ENCODE data around the gene RAB24.

RAB24 gene

GRCh38 chr5:177314376-177315342 is 11.1 kb upstream of the RAB24 start:
- Histone ChIP-seq H3K27me3 (no peaks in the 10 kb centered on the region), H3K4me1 (peaks cover 0 to 23% (median 20%) of the 10 kb centered on the region in 4 donors), H3K36me3 (peaks cover 0 to 7% (median 0%) of the 10 kb centered on the region in 3 donors), H3K4me3 (no peak overlapping the region), H3K9me3 (no peaks in the 10 kb centered on the region), H3K27ac (no peak overlapping the region)
- DNase-seq = no peak
- intact Hi-C loops (cut with DNase I; ENCODE audit: low total_unique reads) = no loop called here
- TF ChIP-seq CTCF (IDR thresholded peaks at IDR 0.05) = no peak

- H3K4me3 ChIP-seq = no peak overlapping the region
- peaks cover 0 to 7% (median 0%) of the 10 kb centered on the region in 3 donors for H3K36me3 ChIP-seq
- intact Hi-C loops (cut with DNase I; ENCODE audit: low total_unique reads) = no loop called here
- DNase-seq = no peak
- no peaks in the 10 kb centered on the region for H3K9me3 ChIP-seq
- no peak overlapping the region for H3K27ac ChIP-seq
- H3K27me3 ChIP-seq = no peaks in the 10 kb centered on the region
- TF ChIP-seq CTCF (IDR thresholded peaks at IDR 0.05) = no peak
- H3K4me1 ChIP-seq = peaks cover 0 to 23% (median 20%) of the 10 kb centered on the region in 4 donors
These were observed 10.2 kb upstream of the RAB24 start for GRCh38 chr5:177313561-177314259.

GRCh38 chr5:177312649-177313181 is 9.2 kb upstream of the RAB24 start:
- H3K9me3 ChIP-seq = no peaks in the 10 kb centered on the region
- peaks cover 0 to 7% (median 5%) of the 10 kb centered on the region in 3 donors for H3K36me3 ChIP-seq
- peaks cover 0 to 23% (median 20%) of the 10 kb centered on the region in 4 donors for H3K4me1 ChIP-seq
- intact Hi-C loops (cut with DNase I; ENCODE audit: low total_unique reads) = no loop called here
- no peaks in the 10 kb centered on the region for H3K27me3 ChIP-seq
- no peak for TF ChIP-seq CTCF (IDR thresholded peaks at IDR 0.05)
- H3K4me3 ChIP-seq = peak overlapping the region in 1 of 2 donors; percentile 74
- no peak overlapping the region for H3K27ac ChIP-seq
- DNase-seq = peak in 1 of 2 donors; percentile 62

GRCh38 chr5:177311723-177312648 is 8.5 kb upstream of the RAB24 start, which contains the start of gene MXD3:
Gene MXD3 (minus strand): TSS chr5:177311898. CDS start chr5:177311830, 68 bp downstream.
- Histone ChIP-seq H3K4me3 (peak within 1 kb of the TSS; percentile 53 to 74), H3K4me1 (peaks cover 0 to 23% (median 20%) of the 10 kb centered on the region in 4 donors), H3K27me3 (no peaks in the 10 kb centered on the region), H3K27ac (no peak within 1 kb of the TSS), H3K9me3 (no peaks in the 10 kb centered on the region), H3K36me3 (peaks cover 0 to 12% (median 9%) of the 10 kb centered on the region in 3 donors)
- intact Hi-C loops (cut with DNase I; ENCODE audit: low total_unique reads) = no loop called here
- DNase-seq = peak; percentile 98
- no peak for TF ChIP-seq CTCF (IDR thresholded peaks at IDR 0.05)

- H3K27ac ChIP-seq = no peak overlapping the region
- H3K4me1 ChIP-seq = peaks cover 0 to 23% (median 20%) of the 10 kb centered on the region in 4 donors
- no peaks in the 10 kb centered on the region for H3K9me3 ChIP-seq
- no peaks in the 10 kb centered on the region for H3K27me3 ChIP-seq
- DNase-seq = peak in 1 of 2 donors; percentile 69
- intact Hi-C loops (cut with DNase I; ENCODE audit: low total_unique reads) = no loop called here
- peaks cover 0 to 19% (median 12%) of the 10 kb centered on the region in 3 donors for H3K36me3 ChIP-seq
- H3K4me3 ChIP-seq = peak overlapping the region; percentile 53 to 74
- no peak for TF ChIP-seq CTCF (IDR thresholded peaks at IDR 0.05)
These were observed 7.8 kb upstream of the RAB24 start for GRCh38 chr5:177311392-177311722.
